CD4-positive, alpha-beta memory T cell (primary cell): Measurements from ENCODE around the gene GALNT12. TPM values are rescaled to one million over a fixed set of nuclear protein-coding genes. Genes with fewer than 3 reads are reported as not detected.
A peak's percentile ranks its signal among the peaks of the same experiment; 100 is the strongest.

Source experiments
- CTCF ChIA-PET: fragments of 350-600 bp; sonication (Branson Sonifier 250); formaldehyde crosslinking; loops from one replicate; lab custom pipeline; 2021; ENCODE audit warnings: inconsistent platforms; ENCODE audit not compliant: partially characterized antibody; lab: Charles Lee
- POLR2A ChIA-PET: fragments of 350-600 bp; sonication (Branson Sonifier 250); formaldehyde crosslinking; loops from one replicate; lab custom pipeline; 2021; ENCODE audit not compliant: partially characterized antibody; lab: Charles Lee
- DNase-seq, 5 donors: peaks; one replicate each; pipeline versions ENCODE4 v3.0.0 to v3.0.0-alpha.2; 2020 to 2022; ENCODE audit warnings: mixed read lengths in 1 of 5
- H3K27ac ChIP-seq: one replicate; pipeline ENCODE4 v1.7.0; 2013; ENCODE audit warnings: low read depth, low read length
- H3K27me3 ChIP-seq: 2 replicates; pipeline ENCODE4 v1.7.0; 2013; ENCODE audit warnings: mild to moderate bottlenecking, low read length, moderate library complexity; ENCODE audit not compliant: insufficient read depth
- H3K36me3 ChIP-seq: 2 replicates; pipeline ENCODE4 v1.7.0; 2013; ENCODE audit warnings: mild to moderate bottlenecking, low read length, moderate library complexity; ENCODE audit not compliant: insufficient read depth
- H3K4me1 ChIP-seq: 2 replicates; pipeline ENCODE4 v1.7.0; 2013; ENCODE audit warnings: mild to moderate bottlenecking, low read length, moderate library complexity; ENCODE audit not compliant: insufficient read depth
- H3K4me3 ChIP-seq, 2 donors: one replicate each; pipeline ENCODE4 v1.7.0; 2013; ENCODE audit warnings: low read length in 2 of 2, mild to moderate bottlenecking in 1 of 2
- H3K9me3 ChIP-seq, 2 donors: one replicate each; pipeline ENCODE4 v1.7.0; 2013; ENCODE audit warnings: low read length in 2 of 2, control low read depth in 1 of 2; ENCODE audit not compliant: control insufficient read depth in 1 of 2
- H3K27ac Mint-ChIP-seq, 7 donors: one replicate each; pipeline ENCODE4 v1.8.0; 2020 to 2021; ENCODE audit warnings: mixed read lengths in 7 of 7, mild to moderate bottlenecking in 6 of 7, inconsistent platforms in 3 of 7, moderate library complexity in 3 of 7
- H3K27me3 Mint-ChIP-seq, 2 donors: one replicate each; pipeline ENCODE4 v1.8.0; 2020 to 2021; ENCODE audit warnings: mixed read lengths in 2 of 2
- H3K36me3 Mint-ChIP-seq, 2 donors: one replicate each; pipeline ENCODE4 v1.8.0; 2020 to 2021; ENCODE audit warnings: mixed read lengths in 2 of 2, inconsistent platforms in 1 of 2, mild to moderate bottlenecking in 1 of 2
- H3K4me1 Mint-ChIP-seq, 4 donors: one replicate each; pipeline ENCODE4 v1.8.0; 2020 to 2021; ENCODE audit warnings: mixed read lengths in 4 of 4, mild to moderate bottlenecking in 1 of 4
- H3K4me3 Mint-ChIP-seq, 8 donors: one replicate each; pipeline ENCODE4 v1.8.0; 2020 to 2021; ENCODE audit warnings: mixed read lengths in 8 of 8, mild to moderate bottlenecking in 7 of 8, moderate library complexity in 6 of 8, inconsistent platforms in 3 of 8
- H3K9me3 Mint-ChIP-seq, 8 donors: one replicate each; pipeline ENCODE4 v1.8.0; 2020 to 2021; ENCODE audit warnings: mixed read lengths in 8 of 8, mild to moderate bottlenecking in 5 of 8, inconsistent platforms in 3 of 8, moderate library complexity in 1 of 8
- intact Hi-C: fragments of 100-400 bp; cut with micrococcal nuclease; formaldehyde crosslinking; loops from one replicate; pipeline ENCODE4 v1.15.1; 2023
- polyA plus RNA-seq, 2 donors: library from polyadenylated mRNA; unstranded; fragments of 300-500 nt; fragmentation: Illumina TruSeq; gene quantifications; one replicate each; pipeline ENCODE4 v1.2.3, GENCODE V29; 2021
- total RNA-seq, 2 experiments: library from RNA; stranded (reverse); gene quantifications; one replicate each; pipeline ENCODE4 v1.2.3, GENCODE V29; 2021

Gene GALNT12
- total RNA-seq (10 to 100 TPM; 11.1 to 13.8 TPM), polyA plus RNA-seq (1 to 10 TPM; 3.1 to 6.1 TPM)

GRCh38 chr9:98807070-98807813 is at the start of gene GALNT12:
TSS of gene GALNT12 (plus strand) at chr9:98807670. CDS start at chr9:98807699, 29 bp downstream.
- Mint-ChIP-seq H3K36me3 (peaks cover 0 to 2% of the 10 kb centered on the region in 2 donors), H3K4me1 (peaks cover 16 to 29% (median 26%) of the 10 kb centered on the region in 4 donors), H3K27ac (peak within 1 kb of the TSS in 5 of 7 donors; percentile 42 to 76 (median 59)), H3K9me3 (no peaks in the 10 kb centered on the region), H3K27me3 (peaks cover 3 to 4% of the 10 kb centered on the region in 2 donors), H3K4me3 (peak within 1 kb of the TSS; percentile 88 to 93 (median 89))
- intact Hi-C loops: loop anchor here (2.0 to 5.0 kb wide), 2 partner anchors 192 to 415 kb away; partner anchors contain the start of genes ALG2 and SEC61B
- Histone ChIP-seq H3K4me1 (peaks cover 17% of the 10 kb centered on the region), H3K9me3 (no peaks in the 10 kb centered on the region), H3K36me3 (no peaks in the 10 kb centered on the region), H3K27ac (no peak within 1 kb of the TSS), H3K4me3 (peak within 1 kb of the TSS in 1 of 2 donors; percentile 39), H3K27me3 (no peaks in the 10 kb centered on the region)
- ChIA-PET CTCF (interaction anchor here (1.0 to 2.6 kb wide), 10 partner anchors 9 to 334 kb away, joined by 3 to 22 read pairs (median 5); no protein-coding TSS in a partner anchor), POLR2A (interaction anchor here (0.9 to 3.4 kb wide), 3 partner anchors 9 to 306 kb away, joined by 3 to 23 read pairs (median 3); partner anchors contain the start of gene ANKS6)
- peak; percentile 37 to 52 (median 46) for DNase-seq

- Histone ChIP-seq H3K4me3 (no peak overlapping the region), H3K9me3 (no peaks in the 10 kb centered on the region), H3K27me3 (no peaks in the 10 kb centered on the region), H3K4me1 (no peaks in the 10 kb centered on the region), H3K36me3 (peaks cover 4% of the 10 kb centered on the region), H3K27ac (no peak overlapping the region)
- no peak for DNase-seq
- H3K9me3 Mint-ChIP-seq: peaks cover 0 to 16% (median 7%) of the 10 kb centered on the region in 8 donors
- H3K27ac Mint-ChIP-seq: no peak overlapping the region
- ChIA-PET CTCF (interaction anchor here (0.6 to 1.2 kb wide), 3 partner anchors 14 to 28 kb away, joined by 3 to 4 read pairs (median 3); no protein-coding TSS in a partner anchor), POLR2A (no interaction called here)
- intact Hi-C loops: loop anchor here (10.0 kb wide), 1 partner anchor 205 kb away; no protein-coding TSS in a partner anchor
- H3K4me3 Mint-ChIP-seq: no peak overlapping the region
- H3K4me1 Mint-ChIP-seq: no peaks in the 10 kb centered on the region
- peaks cover 46 to 62% of the 10 kb centered on the region in 2 donors for H3K36me3 Mint-ChIP-seq
- no peaks in the 10 kb centered on the region for H3K27me3 Mint-ChIP-seq
Observed at GRCh38 chr9:98760231-98760630, 47.2 kb upstream of the GALNT12 start.

GRCh38 chr9:98763986-98764745 is 43.3 kb upstream of the GALNT12 start:
- DNase-seq: no peak
- Histone ChIP-seq H3K4me1 (no peaks in the 10 kb centered on the region), H3K27ac (no peak overlapping the region), H3K36me3 (no peaks in the 10 kb centered on the region), H3K4me3 (no peak overlapping the region), H3K27me3 (no peaks in the 10 kb centered on the region), H3K9me3 (no peaks in the 10 kb centered on the region)
- Mint-ChIP-seq H3K4me1 (no peaks in the 10 kb centered on the region), H3K27ac (no peak overlapping the region), H3K4me3 (no peak overlapping the region), H3K9me3 (peaks cover 0 to 11% (median 5%) of the 10 kb centered on the region in 8 donors), H3K36me3 (peaks cover 41 to 63% of the 10 kb centered on the region in 2 donors), H3K27me3 (no peaks in the 10 kb centered on the region)
- intact Hi-C loops: loop anchor here (10.0 kb wide), 1 partner anchor 209 kb away; no protein-coding TSS in a partner anchor
- CTCF ChIA-PET: no interaction called here
- POLR2A ChIA-PET: no interaction called here

- Histone ChIP-seq H3K4me3 (no peak overlapping the region), H3K36me3 (no peaks in the 10 kb centered on the region), H3K27me3 (no peaks in the 10 kb centered on the region), H3K9me3 (no peaks in the 10 kb centered on the region), H3K4me1 (no peaks in the 10 kb centered on the region), H3K27ac (no peak overlapping the region)
- ChIA-PET POLR2A (no interaction called here), CTCF (interaction anchor here (2.2 kb wide), 1 partner anchor 9 kb away, joined by 10 read pairs; no protein-coding TSS in a partner anchor)
- Mint-ChIP-seq H3K4me1 (no peaks in the 10 kb centered on the region), H3K9me3 (peaks cover 0 to 11% (median 4%) of the 10 kb centered on the region in 8 donors), H3K36me3 (peaks cover 46 to 66% of the 10 kb centered on the region in 2 donors), H3K4me3 (no peak overlapping the region), H3K27ac (no peak overlapping the region), H3K27me3 (no peaks in the 10 kb centered on the region)
- intact Hi-C loops: loop anchor here (10.0 kb wide), 1 partner anchor 210 kb away; no protein-coding TSS in a partner anchor
- DNase-seq: no peak
Observed at GRCh38 chr9:98765256-98765655, 42.2 kb upstream of the GALNT12 start.

GRCh38 chr9:98766586-98766985 is 40.9 kb upstream of the GALNT12 start:
- Histone ChIP-seq H3K36me3 (no peaks in the 10 kb centered on the region), H3K4me3 (no peak overlapping the region), H3K9me3 (no peaks in the 10 kb centered on the region), H3K27me3 (no peaks in the 10 kb centered on the region), H3K4me1 (no peaks in the 10 kb centered on the region), H3K27ac (no peak overlapping the region)
- Mint-ChIP-seq H3K36me3 (peaks cover 52 to 71% of the 10 kb centered on the region in 2 donors), H3K4me1 (no peaks in the 10 kb centered on the region), H3K9me3 (peaks cover 0 to 11% (median 4%) of the 10 kb centered on the region in 8 donors), H3K4me3 (no peak overlapping the region), H3K27me3 (no peaks in the 10 kb centered on the region), H3K27ac (no peak overlapping the region)
- DNase-seq: no peak
- intact Hi-C loops: loop anchor here (10.0 kb wide), 1 partner anchor 212 kb away; no protein-coding TSS in a partner anchor
- POLR2A ChIA-PET: no interaction called here
- CTCF ChIA-PET: interaction anchor here (1.7 to 2.2 kb wide), 2 partner anchors 8 to 10 kb away, joined by 10 to 11 read pairs; no protein-coding TSS in a partner anchor

GRCh38 chr9:98767196-98767595 is 40.3 kb upstream of the GALNT12 start:
- H3K9me3 Mint-ChIP-seq: peaks cover 0 to 11% (median 4%) of the 10 kb centered on the region in 8 donors
- ChIA-PET CTCF (interaction anchor here (1.7 to 2.2 kb wide), 2 partner anchors 7 to 10 kb away, joined by 10 to 11 read pairs; no protein-coding TSS in a partner anchor), POLR2A (no interaction called here)
- no peak overlapping the region for H3K27ac Mint-ChIP-seq
- intact Hi-C loops: loop anchor here (10.0 kb wide), 1 partner anchor 212 kb away; no protein-coding TSS in a partner anchor
- no peaks in the 10 kb centered on the region for H3K27me3 Mint-ChIP-seq
- Histone ChIP-seq H3K4me3 (no peak overlapping the region), H3K4me1 (no peaks in the 10 kb centered on the region), H3K36me3 (no peaks in the 10 kb centered on the region), H3K27me3 (no peaks in the 10 kb centered on the region), H3K9me3 (no peaks in the 10 kb centered on the region), H3K27ac (no peak overlapping the region)
- no peak for DNase-seq
- H3K4me1 Mint-ChIP-seq: no peaks in the 10 kb centered on the region
- H3K36me3 Mint-ChIP-seq: peaks cover 58 to 77% of the 10 kb centered on the region in 2 donors
- no peak overlapping the region for H3K4me3 Mint-ChIP-seq
